Mesenchymal stem cell (in vitro differentiated cells and primary cell): ENCODE measurements around the gene DLX4.

Experiments used
- DNase-seq: peaks from one replicate; pipeline ENCODE4 v3.0.0-alpha.2; 2013
- H2AFZ ChIP-seq: one replicate; pipeline ENCODE4 v1.6.1; 2013; ENCODE audit warnings: low read depth, mild to moderate bottlenecking, control low read depth, inconsistent platforms, low read length, moderate library complexity
- H2AK5ac ChIP-seq: 2 replicates; pipeline ENCODE4 v1.6.1; 2013; ENCODE audit warnings: low read length, moderate library complexity, mild to moderate bottlenecking, inconsistent platforms; ENCODE audit not compliant: severe bottlenecking
- H2BK120ac ChIP-seq: one replicate; pipeline ENCODE4 v1.6.1; 2013; ENCODE audit warnings: low read depth, mild to moderate bottlenecking, inconsistent platforms, low read length, moderate library complexity
- H2BK12ac ChIP-seq, 2 experiments: one replicate each; pipeline ENCODE4 v1.6.1; 2013; ENCODE audit warnings: inconsistent platforms in 2 of 2, low read length in 2 of 2, mild to moderate bottlenecking in 2 of 2, moderate library complexity in 2 of 2, control low read depth in 1 of 2
- H2BK15ac ChIP-seq: one replicate; pipeline ENCODE4 v1.6.1; 2013; ENCODE audit warnings: mild to moderate bottlenecking, low read depth, inconsistent platforms; ENCODE audit not compliant: poor library complexity, severe bottlenecking
- H2BK5ac ChIP-seq: 2 replicates; pipeline ENCODE4 v1.6.1; 2013; ENCODE audit warnings: low read depth, mild to moderate bottlenecking, low read length, control low read depth, inconsistent platforms; ENCODE audit not compliant: poor library complexity, severe bottlenecking
- H3K14ac ChIP-seq, 2 experiments: one replicate each; pipeline ENCODE4 v1.6.1; 2013; ENCODE audit warnings: inconsistent platforms in 2 of 2, low read length in 2 of 2, control low read depth in 1 of 2, mild to moderate bottlenecking in 1 of 2, moderate library complexity in 1 of 2
- H3K18ac ChIP-seq, 2 experiments: one replicate each; pipeline ENCODE4 v1.6.1; 2013; ENCODE audit warnings: inconsistent platforms in 2 of 2, low read length in 2 of 2, control low read depth in 1 of 2, low read depth in 1 of 2, mild to moderate bottlenecking in 1 of 2
- H3K23ac ChIP-seq, 2 experiments: one replicate each; pipeline ENCODE4 v1.6.1; 2013; ENCODE audit warnings: inconsistent platforms in 2 of 2, low read length in 2 of 2, mild to moderate bottlenecking in 2 of 2, moderate library complexity in 2 of 2, control low read depth in 1 of 2
- H3K27ac ChIP-seq: 2 replicates; pipeline ENCODE4 v1.5.1; 2013; ENCODE audit warnings: mild to moderate bottlenecking, moderate library complexity, low read length, control low read depth, inconsistent platforms; ENCODE audit not compliant: poor library complexity, severe bottlenecking
- H3K27me3 ChIP-seq, 2 experiments: 2 replicates each; pipeline versions ENCODE4 v1.6.1 to v1.7.0; 2013; ENCODE audit warnings: low read length in 2 of 2, mild to moderate bottlenecking in 2 of 2, moderate library complexity in 2 of 2, control low read depth in 1 of 2, inconsistent platforms in 1 of 2; ENCODE audit not compliant: control insufficient read depth in 1 of 2, insufficient read depth in 1 of 2
- H3K36me3 ChIP-seq, 2 experiments: 2 replicates each; pipeline versions ENCODE4 v1.6.1 to v1.7.0; 2013; ENCODE audit warnings: low read length in 2 of 2, control low read depth in 1 of 2, inconsistent platforms in 1 of 2, low read depth in 1 of 2, mild to moderate bottlenecking in 1 of 2; ENCODE audit not compliant: insufficient read depth in 2 of 2, control insufficient read depth in 1 of 2
- H3K4ac ChIP-seq, 2 experiments: one replicate each; pipeline ENCODE4 v1.6.1; 2013; ENCODE audit warnings: inconsistent platforms in 2 of 2, low read length in 2 of 2, mild to moderate bottlenecking in 2 of 2, moderate library complexity in 2 of 2, control low read depth in 1 of 2, low read depth in 1 of 2
- H3K4me1 ChIP-seq: 2 replicates; pipeline ENCODE4 v1.6.1; 2013; ENCODE audit warnings: low read depth, low read length, control low read depth; ENCODE audit not compliant: control insufficient read depth, insufficient read depth
- H3K4me2 ChIP-seq: 2 replicates; pipeline ENCODE4 v1.6.1; 2013; ENCODE audit warnings: low read length, mild to moderate bottlenecking, inconsistent platforms; ENCODE audit not compliant: poor library complexity, severe bottlenecking
- H3K4me3 ChIP-seq, 2 experiments: 2 replicates each; pipeline versions ENCODE4 v1.5.1 to v1.7.0; 2013; ENCODE audit warnings: low read length in 2 of 2, mild to moderate bottlenecking in 2 of 2, control low read depth in 1 of 2, low read depth in 1 of 2; ENCODE audit not compliant: insufficient read depth in 1 of 2
- H3K79me1 ChIP-seq: replicated peaks from 2 replicates; pipeline ENCODE4 v1.6.1; 2013; ENCODE audit warnings: mild to moderate bottlenecking, control low read depth, low read length, inconsistent platforms; ENCODE audit not compliant: poor library complexity, severe bottlenecking
- H3K9ac ChIP-seq: 2 replicates; pipeline ENCODE4 v1.7.0; 2013; ENCODE audit warnings: mild to moderate bottlenecking, low read length, moderate library complexity
- H3K9me3 ChIP-seq: 2 replicates; pipeline ENCODE4 v1.7.0; 2013; ENCODE audit warnings: mild to moderate bottlenecking, low read length; ENCODE audit not compliant: control insufficient read depth
- H4K8ac ChIP-seq: one replicate; pipeline ENCODE4 v1.6.1; 2013; ENCODE audit warnings: inconsistent platforms, mild to moderate bottlenecking, low read length, moderate library complexity
- H4K91ac ChIP-seq: one replicate; pipeline ENCODE4 v1.6.1; 2013; ENCODE audit warnings: mild to moderate bottlenecking, low read length, inconsistent platforms
- WGBS: methylation state at CpG from one replicate; pipeline ENCODE4 v1.1.7; 2013; ENCODE audit warnings: mixed read lengths; 5-methylcytosine and 5-hydroxymethylcytosine counted together

DLX4 gene

DNA sequence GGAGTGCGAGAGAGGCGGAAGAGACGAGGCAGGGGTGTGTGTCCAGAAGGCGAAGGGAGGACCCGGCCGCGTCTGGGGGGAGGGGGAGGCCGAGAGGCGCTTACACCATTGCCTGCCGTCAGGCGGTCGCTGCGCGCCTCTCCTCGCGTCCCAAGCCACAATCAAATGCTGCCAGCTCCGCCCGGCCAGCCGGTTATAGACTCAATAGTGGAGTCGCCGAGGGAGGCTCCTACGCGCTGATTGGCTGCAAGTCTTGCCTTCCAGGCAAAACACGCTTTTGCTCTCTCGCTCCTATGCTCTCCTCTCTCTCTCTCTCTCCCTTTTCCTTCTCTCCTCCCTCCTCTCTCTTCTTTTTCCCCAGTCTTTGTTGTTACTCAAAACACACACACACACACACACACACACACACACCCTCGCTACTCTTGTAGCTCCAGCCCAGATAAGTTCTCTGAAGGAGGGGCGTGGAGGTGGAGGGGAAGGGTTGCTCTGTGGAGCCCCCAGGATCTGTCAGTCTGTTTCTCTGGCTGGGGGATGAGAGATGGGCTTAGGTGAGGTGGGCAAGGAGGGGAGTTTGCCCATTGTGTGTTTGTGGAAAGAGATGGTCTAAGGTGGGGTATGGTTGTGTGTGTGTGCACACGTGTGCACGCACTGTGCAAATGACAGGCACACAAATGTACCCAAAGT is 26.2 kb downstream of the DLX4 start, which contains the start of gene DLX3:
Gene DLX3, minus strand, starts transcription at position 170 of the 684 bp plus-strand sequence. CDS start 226 bp downstream, outside the sequence.
- Histone ChIP-seq H3K36me3 (no peaks in the 10 kb centered on the region), H3K9ac (peak within 1 kb of the TSS; percentile 68), H3K27ac (no peak within 1 kb of the TSS), H3K23ac (no peak within 1 kb of the TSS), H3K4ac (no peak within 1 kb of the TSS), H2AK5ac (no peak within 1 kb of the TSS), H3K4me2 (peak within 1 kb of the TSS; percentile 49), H3K9me3 (no peaks in the 10 kb centered on the region), H3K14ac (no peak within 1 kb of the TSS), H3K4me3 (peak within 1 kb of the TSS; percentile 28 to 77), H3K27me3 (peaks cover 69 to 78% of the 10 kb centered on the region in 2 experiments), H4K8ac (peak within 1 kb of the TSS; percentile 13), H2BK120ac (no peak within 1 kb of the TSS), H2BK5ac (no peak within 1 kb of the TSS), H3K18ac (no peak within 1 kb of the TSS), H3K4me1 (peaks cover 35% of the 10 kb centered on the region), H2BK15ac (no peak within 1 kb of the TSS), H4K91ac (no peak within 1 kb of the TSS), H3K79me1 (no peaks in the 10 kb centered on the region), H2BK12ac (no peak within 1 kb of the TSS), H2AFZ (peak within 1 kb of the TSS; percentile 15)
- DNase-seq = peak; percentile 76
- WGBS = 1% methylated on average over 28 of the region's 29 CpGs

DNA sequence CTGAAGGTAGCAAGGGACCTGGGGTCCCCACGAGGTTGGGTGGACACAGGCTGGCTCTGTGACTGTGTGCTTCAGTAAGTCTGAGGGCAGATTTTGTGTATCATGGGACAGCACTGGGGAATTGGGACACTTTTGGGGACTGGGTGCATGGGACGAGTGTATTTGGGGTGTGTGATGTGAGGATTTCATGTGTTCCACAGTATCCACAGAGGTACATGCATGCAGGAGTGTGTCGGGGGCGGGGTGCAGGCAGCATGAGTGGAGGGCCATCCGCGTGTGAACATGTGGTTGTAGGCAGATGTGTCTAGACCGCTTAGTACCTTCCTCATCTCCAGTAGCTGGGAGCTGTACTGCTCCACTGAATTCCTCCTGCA is 27.1 kb downstream of the DLX4 start:
- Histone ChIP-seq H3K23ac (no peak overlapping the region), H3K18ac (no peak overlapping the region), H3K79me1 (no peaks in the 10 kb centered on the region), H2BK5ac (no peak overlapping the region), H2BK12ac (no peak overlapping the region), H2AFZ (no peak overlapping the region), H3K4me1 (peaks cover 35% of the 10 kb centered on the region), H3K4me3 (no peak overlapping the region), H2BK120ac (no peak overlapping the region), H3K9me3 (no peaks in the 10 kb centered on the region), H3K4me2 (no peak overlapping the region), H3K36me3 (no peaks in the 10 kb centered on the region), H2AK5ac (no peak overlapping the region), H3K14ac (no peak overlapping the region), H4K91ac (no peak overlapping the region), H4K8ac (no peak overlapping the region), H3K9ac (no peak overlapping the region), H3K27me3 (peaks cover 67 to 81% of the 10 kb centered on the region in 2 experiments), H2BK15ac (no peak overlapping the region), H3K4ac (no peak overlapping the region), H3K27ac (no peak overlapping the region)
- no peak for DNase-seq
- WGBS = 41% methylated on average over 7 of the region's 7 CpGs

DNA sequence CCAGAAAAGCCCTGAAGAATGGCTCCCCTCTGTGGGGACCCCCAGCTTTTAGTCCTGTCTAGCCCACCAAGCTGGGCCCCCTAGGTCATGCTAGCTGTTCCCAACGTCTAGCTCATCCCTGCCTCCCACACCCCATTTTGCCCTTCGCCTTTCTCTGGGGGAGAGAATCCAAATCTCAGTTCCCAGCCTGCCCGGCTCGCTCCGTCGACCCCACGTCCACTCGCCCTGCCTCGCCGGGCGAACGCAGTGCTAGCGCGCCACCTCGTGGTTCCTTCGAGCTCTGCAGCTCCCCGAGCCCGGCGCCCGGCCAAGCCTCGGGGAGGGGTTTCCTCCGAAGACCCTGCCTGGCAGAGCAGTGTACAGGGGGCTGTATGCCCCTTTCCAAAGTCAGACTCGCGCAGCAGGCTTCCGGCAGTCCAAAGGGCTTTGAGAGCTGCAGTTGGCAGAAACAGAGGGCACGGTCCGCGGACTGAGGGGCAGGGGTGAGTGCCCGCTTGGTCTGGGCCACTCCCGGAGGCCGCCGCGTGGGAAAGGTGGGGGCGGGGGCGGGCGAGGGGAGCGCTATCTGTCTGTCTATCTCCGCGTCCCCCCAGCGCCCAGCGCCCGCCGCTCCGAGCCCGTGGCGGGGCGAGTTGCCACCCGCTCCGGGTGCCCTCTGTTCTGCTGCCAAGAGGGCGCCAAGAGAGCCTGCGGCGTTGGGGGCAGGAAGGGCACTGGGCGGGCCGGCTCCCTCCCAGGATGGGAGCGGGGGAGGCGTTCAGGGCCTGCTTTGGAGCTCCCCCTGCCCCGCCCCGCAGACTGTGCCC is 27.7 kb downstream of the DLX4 start:
- H3K14ac ChIP-seq = no peak overlapping the region
- H2BK120ac ChIP-seq = no peak overlapping the region
- H2BK5ac ChIP-seq = no peak overlapping the region
- H4K91ac ChIP-seq = no peak overlapping the region
- peaks cover 35% of the 10 kb centered on the region for H3K4me1 ChIP-seq
- H3K4me3 ChIP-seq = peak overlapping the region; percentile 31 to 72
- 4% methylated on average over 57 of the region's 58 CpGs for WGBS
- H3K18ac ChIP-seq = no peak overlapping the region
- no peak overlapping the region for H2BK15ac ChIP-seq
- no peak overlapping the region for H2BK12ac ChIP-seq
- H2AFZ ChIP-seq = no peak overlapping the region
- no peak overlapping the region for H3K9ac ChIP-seq
- H3K4me2 ChIP-seq = peak overlapping the region; percentile 62
- no peak overlapping the region for H2AK5ac ChIP-seq
- H3K79me1 ChIP-seq = no peaks in the 10 kb centered on the region
- H4K8ac ChIP-seq = no peak overlapping the region
- no peak overlapping the region for H3K4ac ChIP-seq
- H3K23ac ChIP-seq = no peak overlapping the region
- H3K36me3 ChIP-seq = no peaks in the 10 kb centered on the region
- peak; percentile 33 for DNase-seq
- H3K9me3 ChIP-seq = no peaks in the 10 kb centered on the region
- peaks cover 67 to 82% of the 10 kb centered on the region in 2 experiments for H3K27me3 ChIP-seq
- H3K27ac ChIP-seq = no peak overlapping the region

DNA sequence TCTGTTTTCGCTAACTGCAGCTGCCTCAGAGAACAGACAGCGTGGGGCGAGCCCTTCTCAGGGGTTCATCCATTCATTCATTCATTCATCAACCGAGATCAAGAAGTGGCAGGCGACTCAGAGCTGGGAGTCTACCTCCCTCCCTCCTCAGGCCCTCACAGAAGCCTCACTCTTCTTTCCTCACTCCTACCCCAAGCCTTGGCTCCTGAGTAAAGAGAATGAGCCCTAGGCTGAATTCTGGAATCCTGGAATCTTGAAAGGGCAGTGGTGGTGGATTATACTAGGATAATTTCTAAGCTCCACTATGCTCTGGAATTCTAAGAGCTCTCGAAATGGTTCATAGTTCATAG is 28.3 kb downstream of the DLX4 start:
- 12% methylated on average over 5 of the region's 6 CpGs for WGBS
- no peak overlapping the region for H3K9ac ChIP-seq
- no peaks in the 10 kb centered on the region for H3K9me3 ChIP-seq
- H2BK120ac ChIP-seq = no peak overlapping the region
- H2AFZ ChIP-seq = no peak overlapping the region
- H2AK5ac ChIP-seq = no peak overlapping the region
- H4K91ac ChIP-seq = no peak overlapping the region
- peaks cover 35% of the 10 kb centered on the region for H3K4me1 ChIP-seq
- H3K27ac ChIP-seq = no peak overlapping the region
- no peak overlapping the region for H4K8ac ChIP-seq
- H2BK5ac ChIP-seq = no peak overlapping the region
- H2BK15ac ChIP-seq = no peak overlapping the region
- no peak overlapping the region for H3K14ac ChIP-seq
- no peaks in the 10 kb centered on the region for H3K79me1 ChIP-seq
- H2BK12ac ChIP-seq = no peak overlapping the region
- H3K36me3 ChIP-seq = no peaks in the 10 kb centered on the region
- H3K4me3 ChIP-seq = peak overlapping the region in 1 of 2 experiments; percentile 72
- H3K27me3 ChIP-seq = peaks cover 67 to 86% of the 10 kb centered on the region in 2 experiments
- no peak overlapping the region for H3K23ac ChIP-seq
- no peak overlapping the region for H3K4me2 ChIP-seq
- DNase-seq = no peak
- H3K4ac ChIP-seq = no peak overlapping the region
- H3K18ac ChIP-seq = no peak overlapping the region
